Activated T-cell treated with anti-CD3 and anti-CD28 coated beads, Interleukin-2, amount 50 U/mL, for 1 hour (primary cell): Measurements from ENCODE around the gene CCDC12.
A peak's percentile ranks its signal among the peaks of the same experiment; 100 is the strongest.

Experiments used
- DNase-seq: peaks from one replicate; pipeline ENCODE4 v3.0.0-alpha.2; 2020

CCDC12 gene

DNA sequence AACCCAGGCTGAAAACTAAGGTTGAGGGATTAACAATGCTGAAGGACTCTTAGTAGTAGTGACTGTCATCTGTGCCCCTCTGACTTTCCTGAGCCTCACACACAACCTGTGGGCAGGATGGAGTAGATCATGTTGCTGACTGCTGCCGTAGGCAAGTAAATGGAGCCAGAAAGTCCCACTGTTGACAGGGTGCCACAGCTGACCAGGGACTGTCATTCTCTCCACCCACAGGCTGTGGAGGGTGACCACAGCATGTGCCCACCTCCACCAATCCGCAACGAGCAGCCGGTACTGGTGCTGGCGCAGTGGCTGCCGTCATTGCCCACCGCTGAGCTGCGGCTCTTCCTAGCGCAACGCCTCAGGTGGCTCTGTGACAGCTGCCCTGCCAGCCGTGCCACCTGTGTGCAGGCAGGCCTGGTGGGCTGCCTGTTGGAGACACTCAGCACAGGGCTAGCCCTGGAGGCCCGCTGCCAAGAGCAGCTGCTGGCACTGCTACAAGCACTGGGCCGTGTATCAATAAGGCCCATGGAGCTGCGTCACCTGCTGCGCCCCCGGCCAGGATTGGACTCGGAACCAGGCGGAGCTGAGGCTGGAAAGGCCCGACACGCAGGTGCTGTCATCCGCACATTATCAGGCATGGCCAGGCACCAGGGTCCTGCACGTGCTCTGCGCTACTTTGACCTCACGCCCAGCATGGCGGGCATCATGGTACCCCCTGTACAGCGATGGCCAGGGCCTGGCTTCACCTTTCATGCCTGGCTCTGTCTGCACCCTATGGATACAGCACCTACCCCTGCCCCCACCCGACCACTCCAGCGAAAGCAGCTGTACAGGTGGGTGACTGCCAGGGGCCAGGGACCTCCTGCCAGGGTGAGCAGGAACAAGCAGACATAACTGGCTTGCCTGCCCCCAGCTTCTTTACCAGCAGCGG lies 18.5 kb upstream of the CCDC12 start:
- no peak for DNase-seq

- no peak for DNase-seq
Measured at GRCh38 chr3:46993986-46994385, 17.4 kb upstream of the CCDC12 start.

DNA sequence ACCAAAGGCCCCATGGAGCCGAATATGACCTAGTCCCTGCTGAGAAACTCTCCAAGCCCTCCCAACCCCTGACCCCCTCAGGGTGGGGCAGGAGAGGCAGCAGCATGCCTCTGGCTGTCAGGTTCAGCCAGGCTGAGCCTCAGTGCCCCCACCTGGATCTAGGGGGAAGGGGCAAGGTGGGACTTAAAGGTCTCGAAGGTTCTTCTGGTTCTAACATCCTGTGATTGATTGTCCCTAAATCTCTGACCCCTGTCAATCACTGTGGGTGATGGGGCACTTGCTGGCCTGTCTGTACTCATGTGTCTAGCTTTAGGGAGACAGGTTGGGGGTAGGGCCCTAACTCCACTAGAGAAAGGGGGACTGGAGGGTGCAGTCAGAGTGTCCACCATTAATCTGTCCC lies 16.7 kb upstream of the CCDC12 start:
- DNase-seq: no peak

DNA sequence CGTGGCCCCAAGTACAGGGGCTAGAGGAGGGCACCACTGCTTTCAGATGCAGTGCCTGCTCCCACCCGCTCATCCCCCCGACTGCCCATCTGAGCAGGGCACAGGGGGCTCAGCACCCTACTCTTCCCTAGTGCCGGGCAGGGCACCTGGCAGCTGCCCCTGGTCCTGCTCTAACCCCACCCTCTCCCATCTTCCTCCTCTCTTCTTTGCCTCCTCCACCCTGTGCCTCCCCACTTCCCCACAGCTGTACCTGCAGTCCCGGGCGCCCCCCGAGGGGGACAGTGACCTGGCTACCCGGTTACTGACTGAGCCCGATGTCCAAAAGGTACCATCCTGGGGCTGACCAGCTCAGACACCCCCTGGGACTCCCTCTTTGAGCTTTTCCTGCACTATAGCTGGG lies 15.7 kb upstream of the CCDC12 start:
- no peak for DNase-seq

DNA sequence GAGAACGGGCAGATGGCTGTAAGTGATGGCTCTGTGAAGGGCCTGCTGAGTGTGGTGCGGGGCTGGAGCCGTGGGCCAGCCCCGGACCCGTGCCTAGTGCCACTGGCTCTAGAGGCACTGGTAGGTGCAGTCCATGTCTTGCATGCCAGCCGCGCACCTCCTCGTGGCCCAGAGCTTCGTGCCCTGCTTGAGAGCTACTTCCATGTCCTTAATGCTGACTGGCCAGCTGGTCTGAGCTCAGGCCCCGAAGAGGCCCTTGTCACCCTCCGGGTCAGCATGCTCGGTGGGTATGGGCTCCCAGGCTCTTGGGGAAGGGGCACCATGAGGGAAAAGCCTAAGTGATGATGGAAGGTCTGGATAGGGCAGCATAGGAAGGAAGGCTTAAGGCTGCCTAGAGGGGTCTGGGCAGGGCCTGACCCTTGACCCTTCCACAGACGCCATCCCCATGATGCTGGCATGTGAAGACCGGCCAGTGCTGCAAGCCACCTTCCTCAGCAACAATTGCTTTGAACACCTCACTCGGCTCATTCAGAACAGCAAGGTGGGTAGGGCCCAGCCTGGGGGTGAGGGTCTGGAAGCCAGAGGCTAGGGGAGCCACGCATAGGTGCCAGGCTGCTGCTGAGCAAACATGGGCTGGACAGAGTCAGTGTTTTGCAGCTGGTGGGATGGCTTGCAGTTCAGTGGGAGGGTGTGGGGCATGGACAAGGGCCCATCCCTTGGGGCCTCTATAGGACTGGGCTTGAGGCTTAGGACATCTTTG lies 15.0 kb upstream of the CCDC12 start:
- DNase-seq: no peak

DNA sequence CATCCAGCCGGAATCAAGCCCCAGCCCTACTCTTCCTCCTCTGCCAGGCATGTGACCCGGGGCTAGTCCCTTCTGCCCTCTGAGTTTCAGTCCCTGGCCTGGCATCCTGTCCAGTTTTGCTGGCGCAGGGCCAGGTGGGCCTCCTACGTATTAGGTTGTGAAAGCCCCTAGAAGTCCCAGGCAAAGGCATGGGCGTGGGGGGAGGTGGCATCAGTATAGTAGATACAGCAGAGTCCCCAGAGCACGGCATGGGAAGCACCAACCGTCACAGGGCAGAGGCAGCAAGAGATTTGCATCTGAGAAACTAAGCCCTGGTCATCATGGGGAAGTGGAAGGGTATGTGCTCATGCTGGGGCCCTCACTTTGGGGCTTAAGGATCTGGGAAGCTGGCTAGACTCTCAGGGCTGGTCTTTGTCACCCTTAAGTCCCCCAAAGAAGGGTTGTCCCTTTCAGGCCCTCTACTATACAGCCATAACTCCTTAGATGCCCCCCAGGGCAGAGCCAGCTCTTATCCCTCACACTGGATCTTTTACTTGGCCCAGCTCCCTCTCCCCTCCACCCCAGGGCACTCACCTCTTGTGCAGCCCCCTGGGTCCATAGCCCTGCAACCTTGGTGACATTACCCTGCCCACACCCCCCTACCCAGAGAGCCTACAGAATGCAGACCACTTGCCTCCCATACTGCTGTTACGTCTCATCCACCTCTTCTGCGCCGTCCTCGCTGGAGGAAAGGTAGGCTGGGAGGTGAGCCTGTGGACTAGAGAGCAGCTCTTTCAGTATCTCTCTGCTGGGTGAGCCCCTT lies 14.2 kb upstream of the CCDC12 start:
- no peak for DNase-seq

- no peak for DNase-seq
Measured at GRCh38 chr3:46989146-46989810, 12.7 kb upstream of the CCDC12 start.

- no peak for DNase-seq
Measured at GRCh38 chr3:46988616-46989015, 12.1 kb upstream of the CCDC12 start.

DNA sequence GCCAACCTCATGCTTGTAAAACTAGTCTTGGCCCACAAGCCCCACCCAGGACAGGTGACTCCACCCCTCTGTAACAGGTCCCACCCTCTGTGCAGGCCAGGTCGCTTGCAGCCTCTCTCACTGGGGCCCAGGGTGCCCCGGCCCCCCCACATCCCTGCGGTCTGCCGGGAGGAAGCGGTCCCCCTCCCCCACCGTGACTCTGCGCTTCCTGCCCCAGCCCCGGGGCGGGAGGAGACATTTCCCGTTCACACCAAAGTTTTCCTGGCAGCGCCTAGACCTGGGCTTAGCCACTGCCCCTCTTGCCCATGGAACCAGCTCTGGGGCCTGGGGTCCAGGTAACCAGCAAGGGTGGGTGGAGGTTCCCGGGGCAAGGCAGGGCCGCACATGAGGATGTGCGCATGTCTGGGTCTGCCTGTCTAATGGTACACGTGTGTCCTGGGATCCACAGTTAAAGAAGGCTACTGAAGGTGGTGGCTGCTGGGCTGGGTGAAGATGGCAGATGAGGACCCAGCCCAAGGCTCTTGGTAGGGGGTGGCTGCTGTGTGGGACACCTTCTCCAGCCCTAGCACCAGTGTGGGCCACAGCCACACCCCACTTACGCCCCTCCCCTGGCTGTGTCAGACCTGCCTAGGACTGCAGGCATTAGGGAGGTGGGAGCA lies 11.3 kb upstream of the CCDC12 start:
- DNase-seq: peak; percentile 87

DNA sequence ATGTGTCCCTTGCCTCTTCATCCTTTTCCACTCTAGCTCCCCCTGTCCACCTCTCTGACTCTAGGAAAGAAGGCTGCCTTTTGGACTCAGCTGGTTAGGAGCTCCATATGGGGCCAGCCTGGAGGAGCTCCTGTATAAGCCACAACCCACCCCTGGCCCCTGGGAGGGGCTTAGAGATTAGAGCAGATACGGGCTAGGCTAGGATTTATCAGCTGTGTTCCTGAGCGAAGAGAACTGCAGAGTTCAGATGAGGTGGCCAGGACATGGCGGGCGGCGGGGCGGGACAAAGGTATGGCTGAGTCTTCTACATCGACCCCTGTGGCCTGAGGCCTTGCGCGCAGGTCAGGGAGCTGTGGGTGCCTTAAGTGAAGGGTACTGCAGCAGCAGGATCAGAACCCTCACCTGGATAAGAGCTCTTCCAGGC lies 10.8 kb upstream of the CCDC12 start:
- peak; percentile 45 for DNase-seq

- no peak for DNase-seq
Measured at GRCh38 chr3:46986782-46987310, 10.3 kb upstream of the CCDC12 start.

- no peak for DNase-seq
Measured at GRCh38 chr3:46986055-46986730, 9.6 kb upstream of the CCDC12 start.

DNA sequence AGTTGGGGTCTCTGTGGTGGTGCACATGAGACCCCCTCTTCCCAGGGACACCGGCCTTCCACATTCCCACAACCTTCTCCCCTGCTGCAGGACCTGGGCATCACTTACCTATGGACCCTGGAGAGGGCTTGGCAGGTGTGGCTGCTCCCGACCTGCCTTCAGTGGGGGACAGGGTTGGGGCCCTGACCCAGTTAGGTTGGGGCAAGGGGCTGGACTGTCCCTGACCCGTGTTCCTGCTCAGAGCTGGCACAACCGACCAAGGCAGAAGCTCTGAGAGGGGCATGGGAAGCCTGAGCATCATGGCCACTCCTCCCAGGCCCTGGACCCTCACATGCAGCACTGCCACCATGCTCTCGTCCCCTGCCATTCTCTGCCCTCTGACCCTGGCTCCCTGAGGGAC lies 9.0 kb upstream of the CCDC12 start:
- no peak for DNase-seq

GRCh38 chr3:46984591-46985459 lies 8.3 kb upstream of the CCDC12 start:
- DNase-seq: no peak

- no peak for DNase-seq
Measured at GRCh38 chr3:46982546-46982945, 6.0 kb upstream of the CCDC12 start.

GRCh38 chr3:46981932-46982471 lies 5.5 kb upstream of the CCDC12 start:
- DNase-seq: no peak

- no peak for DNase-seq
Measured at GRCh38 chr3:46979958-46980497, 3.5 kb upstream of the CCDC12 start.

- peak; percentile 94 for DNase-seq
Measured at GRCh38 chr3:46978985-46979944, 2.7 kb upstream of the CCDC12 start, which contains the start of gene NBEAL2. TSS of gene NBEAL2 (plus strand) at chr3:46979666. CDS start at chr3:46979862, 196 bp downstream.
